ENCODE measurements around the gene ANKRD44. TPM values are rescaled to one million over a fixed set of nuclear protein-coding genes. Genes with fewer than 3 reads are reported as not detected.

Gene ANKRD44
- total and polyA plus RNA-seq, 12 donors = 1.1 to 20.1 (median 6.9) TPM

DNA sequence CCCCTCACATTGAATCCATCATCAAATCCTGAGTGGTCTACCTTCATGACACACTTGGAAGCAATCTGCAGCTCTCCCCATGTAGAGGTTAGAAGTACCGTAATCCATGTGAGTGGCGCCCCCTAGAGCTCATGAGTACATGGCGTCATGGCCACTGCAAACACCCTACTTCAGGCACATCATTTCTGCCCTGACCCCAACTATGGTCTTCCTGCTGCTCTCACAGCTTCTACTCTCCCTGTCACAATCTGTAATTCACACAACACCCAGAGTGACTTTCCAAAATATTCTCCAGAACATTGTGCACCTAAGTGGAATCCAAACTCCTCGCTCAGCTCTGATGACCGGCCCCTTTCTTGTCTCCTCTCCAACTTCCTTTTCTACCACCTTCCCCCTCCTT is 141.9 kb downstream of the ANKRD44 start:
- peaks cover 0 to 22% (median 8%) of the 10 kb centered on the region in 9 donors for H3K4me1 ChIP-seq
- no peaks in the 10 kb centered on the region for H3K9me3 ChIP-seq
- no peak overlapping the region for H3K4me3 ChIP-seq
- no peaks in the 10 kb centered on the region for H3K27me3 ChIP-seq
- no peaks in the 10 kb centered on the region for H3K36me3 ChIP-seq
- TF ChIP-seq CTCF (IDR thresholded peaks at IDR 0.05) = peak; percentile 21 to 71 (median 54)
- no peak overlapping the region for H3K27ac ChIP-seq
- peak; percentile 40 to 46 for DNase-seq
- intact Hi-C loops (cut with DNase I) = loop anchor here in 5 of 10 donors (5.0 to 10.0 kb wide), 5 partner anchors 51 to 156 kb away; no protein-coding TSS in a partner anchor
- WGBS, 2 donors = 41 to 51% methylated on average over 5 of the region's 5 CpGs
- peak in 6 of 8 donors; percentile 43 to 75 (median 64) for ATAC-seq

DNA sequence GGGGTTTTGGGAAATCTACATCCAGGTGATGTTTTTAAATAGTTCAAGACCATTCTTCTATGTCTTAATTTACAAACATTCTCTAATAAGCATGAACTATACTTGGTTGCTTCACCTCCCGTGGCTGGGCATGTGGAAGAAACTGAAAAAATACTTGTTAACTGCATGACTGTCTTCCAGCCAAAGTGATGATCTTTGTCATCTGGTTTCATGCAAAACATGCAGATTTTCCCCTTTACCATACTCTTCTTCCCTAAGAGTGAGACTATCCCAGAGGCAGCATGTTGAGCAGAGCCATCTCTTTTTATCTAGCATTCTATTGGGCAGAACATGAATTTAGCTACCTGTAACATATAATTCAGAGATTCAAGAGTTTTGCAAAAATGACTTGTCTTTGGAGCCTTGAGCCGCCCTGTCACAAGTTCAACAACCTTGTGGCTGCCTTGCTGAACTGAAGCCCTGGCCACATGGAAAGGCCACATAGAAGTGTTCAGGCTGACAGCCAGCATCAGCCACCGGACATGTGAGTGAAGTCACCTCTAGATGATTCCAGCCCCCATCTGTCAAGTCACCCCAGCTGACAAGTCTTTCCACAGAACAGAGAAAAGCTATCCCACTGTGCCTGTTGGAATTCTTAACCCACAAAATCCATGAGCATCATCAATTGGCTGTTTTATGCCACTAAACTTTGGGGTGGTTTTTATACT is 142.8 kb downstream of the ANKRD44 start:
- TF ChIP-seq CTCF (IDR thresholded peaks at IDR 0.05) = no peak
- ATAC-seq = no peak
- no peaks in the 10 kb centered on the region for H3K9me3 ChIP-seq
- H3K36me3 ChIP-seq = no peaks in the 10 kb centered on the region
- no peak for DNase-seq
- intact Hi-C loops (cut with DNase I) = loop anchor here in 5 of 10 donors (2.0 to 10.0 kb wide), 6 partner anchors 29 to 155 kb away; no protein-coding TSS in a partner anchor
- H3K4me3 ChIP-seq = no peak overlapping the region
- no peaks in the 10 kb centered on the region for H3K27me3 ChIP-seq
- H3K4me1 ChIP-seq = peaks cover 0 to 22% (median 8%) of the 10 kb centered on the region in 9 donors
- H3K27ac ChIP-seq = no peak overlapping the region
- WGBS, 2 donors = 76 to 80% methylated on average over 3 of the region's 3 CpGs

- DNase-seq = no peak
- Histone ChIP-seq H3K27ac (peak overlapping the region in 2 of 10 donors; percentile 46 to 53), H3K9me3 (no peaks in the 10 kb centered on the region), H3K4me3 (no peak overlapping the region), H3K27me3 (no peaks in the 10 kb centered on the region), H3K4me1 (peaks cover 0 to 40% (median 8%) of the 10 kb centered on the region in 9 donors), H3K36me3 (no peaks in the 10 kb centered on the region)
- ATAC-seq = no peak
- TF ChIP-seq CTCF (IDR thresholded peaks at IDR 0.05) = no peak
- intact Hi-C loops (cut with DNase I) = loop anchor here in 5 of 10 donors (5.0 to 10.0 kb wide), 5 partner anchors 48 to 153 kb away; no protein-coding TSS in a partner anchor
- WGBS, 2 donors = 80 to 82% methylated on average over 7 of the region's 7 CpGs
These were observed 145.6 kb downstream of the ANKRD44 start for GRCh38 chr2:197165020-197165419.

DNA sequence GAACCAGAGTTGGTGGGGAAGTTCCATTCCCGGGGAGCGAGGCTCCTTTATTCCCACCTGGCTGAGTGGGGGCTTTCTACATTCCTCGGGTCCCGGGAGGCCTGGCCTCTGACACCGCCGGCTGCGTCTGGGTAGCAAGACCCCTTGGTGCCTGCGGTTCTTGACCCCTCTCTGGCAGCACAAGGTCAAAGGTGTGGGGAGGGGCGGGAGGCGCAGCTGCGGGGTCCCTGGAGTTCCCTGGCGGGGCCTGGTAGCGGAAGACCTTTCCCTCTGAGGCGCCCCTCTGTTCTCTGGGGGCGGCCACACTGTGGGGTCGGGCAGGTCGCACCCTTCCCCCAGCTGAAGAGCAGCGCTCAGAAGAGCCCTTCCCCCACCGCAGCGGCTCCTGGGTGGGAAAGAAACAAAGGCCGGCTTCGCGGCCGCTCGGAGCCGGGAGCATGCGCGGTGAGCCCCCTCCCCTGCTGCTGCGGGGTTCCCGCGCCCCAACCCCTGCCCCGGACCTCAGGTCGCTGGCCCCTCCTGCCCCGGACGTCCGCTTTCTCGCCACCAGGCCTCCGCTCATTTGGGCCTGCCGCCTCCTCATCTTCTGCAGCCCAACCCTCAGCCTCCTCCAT is 146.3 kb downstream of the ANKRD44 start:
- intact Hi-C loops (cut with DNase I) = loop anchor here in 3 of 10 donors (10.0 kb wide), 2 partner anchors 49 to 149 kb away; no protein-coding TSS in a partner anchor

More for the DNA sequence above, 146.3 kb downstream of the ANKRD44 start:
- Histone ChIP-seq H3K27ac (peak overlapping the region in 6 of 10 donors; percentile 23 to 53 (median 46)), H3K36me3 (no peaks in the 10 kb centered on the region), H3K4me3 (peak overlapping the region in 9 of 10 donors; percentile 34 to 55 (median 52)), H3K27me3 (no peaks in the 10 kb centered on the region), H3K9me3 (no peaks in the 10 kb centered on the region), H3K4me1 (peaks cover 0 to 46% (median 11%) of the 10 kb centered on the region in 9 donors)
- ATAC-seq (peak; percentile 36 to 77 (median 62)), DNase-seq (peak in 1 of 2 donors; percentile 56)
- 23 to 37% methylated on average over 39 of the region's 39 CpGs for WGBS, 2 donors
- no peak for TF ChIP-seq CTCF (IDR thresholded peaks at IDR 0.05)
